HepG2 (cell line): ENCODE data around the gene KIF22.
A peak's percentile ranks its signal among the peaks of the same experiment; 100 is the strongest.

ENCODE experiments used
- EP300 ChIP-seq, 3 experiments: sonication (generic) in 1 of 3; formaldehyde crosslinking in 1 of 3; IDR thresholded peaks; 2 replicates each; pipeline versions ENCODE4 v1.5.1 to v1.6.1; 2011 to 2020; ENCODE audit warnings: low read depth in 2 of 3, low read length in 2 of 3, borderline replicate concordance in 1 of 3, improper control_type of control experiment in 1 of 3, mild to moderate bottlenecking in 1 of 3, missing genetic modification reagents in 1 of 3, moderate library complexity in 1 of 3
- FOXK2 ChIP-seq: fragments of 450-650 bp; IDR thresholded peaks from 2 replicates; pipeline ENCODE4 v1.6.1; 2016
- FOXM1 ChIP-seq: sonication (generic); formaldehyde crosslinking; IDR thresholded peaks from 2 replicates; pipeline ENCODE4 v1.5.0; 2020; ENCODE audit warnings: missing genetic modification reagents
- NFE2L1 ChIP-seq: sonication (generic); formaldehyde crosslinking; IDR thresholded peaks from 2 replicates; pipeline ENCODE4 v1.4.0; 2020; ENCODE audit warnings: missing genetic modification reagents, mild to moderate bottlenecking, borderline replicate concordance
- RAD21 ChIP-seq: fragments of 450-650 bp; formaldehyde crosslinking; IDR thresholded peaks from 2 replicates; pipeline ENCODE4 v1.5.0; 2020; ENCODE audit warnings: mild to moderate bottlenecking
- RNF2 ChIP-seq: fragments of 450-650 bp; conservative IDR thresholded peaks from 2 replicates; pipeline ENCODE4 v1.6.1; 2016; ENCODE audit warnings: low read depth
- SRSF4 ChIP-seq: fragments of 200-400 bp; formaldehyde crosslinking; IDR thresholded peaks from one replicate; pipeline ENCODE4 v1.6.1; 2018; ENCODE audit warnings: mild to moderate bottlenecking, low read depth, low read length, moderate library complexity; ENCODE audit not compliant: poor library complexity, severe bottlenecking
- STAT5B ChIP-seq: sonication (generic); formaldehyde crosslinking; IDR thresholded peaks from 2 replicates; pipeline ENCODE4 v1.4.0; 2020; ENCODE audit warnings: missing genetic modification reagents
- TBX3 ChIP-seq: fragments of 450-650 bp; IDR thresholded peaks from 2 replicates; pipeline ENCODE4 v1.6.1; 2017; ENCODE audit warnings: antibody characterized with exemption, mild to moderate bottlenecking, inconsistent platforms, borderline replicate concordance
- ZNF121 ChIP-seq: sonication (generic); formaldehyde crosslinking; IDR thresholded peaks from 2 replicates; pipeline ENCODE4 v1.5.0; 2020; ENCODE audit warnings: mild to moderate bottlenecking, missing genetic modification reagents
- TF ChIP-seq, protein P1 (sequence below): sonication (generic); formaldehyde crosslinking; IDR thresholded peaks from 2 replicates; pipeline ENCODE4 v1.5.0; 2020; ENCODE audit warnings: mild to moderate bottlenecking, missing genetic modification reagents, moderate library complexity
- TF ChIP-seq, protein P2 (sequence below): sonication (generic); formaldehyde crosslinking; conservative IDR thresholded peaks from 2 replicates; pipeline ENCODE4 v1.4.0; 2020; ENCODE audit warnings: missing genetic modification reagents
- TF ChIP-seq, protein P3 (sequence below): sonication (generic); formaldehyde crosslinking; conservative IDR thresholded peaks from 2 replicates; pipeline ENCODE4 v1.8.0; 2022; ENCODE audit warnings: low read depth, missing genetic modification reagents

DNA sequence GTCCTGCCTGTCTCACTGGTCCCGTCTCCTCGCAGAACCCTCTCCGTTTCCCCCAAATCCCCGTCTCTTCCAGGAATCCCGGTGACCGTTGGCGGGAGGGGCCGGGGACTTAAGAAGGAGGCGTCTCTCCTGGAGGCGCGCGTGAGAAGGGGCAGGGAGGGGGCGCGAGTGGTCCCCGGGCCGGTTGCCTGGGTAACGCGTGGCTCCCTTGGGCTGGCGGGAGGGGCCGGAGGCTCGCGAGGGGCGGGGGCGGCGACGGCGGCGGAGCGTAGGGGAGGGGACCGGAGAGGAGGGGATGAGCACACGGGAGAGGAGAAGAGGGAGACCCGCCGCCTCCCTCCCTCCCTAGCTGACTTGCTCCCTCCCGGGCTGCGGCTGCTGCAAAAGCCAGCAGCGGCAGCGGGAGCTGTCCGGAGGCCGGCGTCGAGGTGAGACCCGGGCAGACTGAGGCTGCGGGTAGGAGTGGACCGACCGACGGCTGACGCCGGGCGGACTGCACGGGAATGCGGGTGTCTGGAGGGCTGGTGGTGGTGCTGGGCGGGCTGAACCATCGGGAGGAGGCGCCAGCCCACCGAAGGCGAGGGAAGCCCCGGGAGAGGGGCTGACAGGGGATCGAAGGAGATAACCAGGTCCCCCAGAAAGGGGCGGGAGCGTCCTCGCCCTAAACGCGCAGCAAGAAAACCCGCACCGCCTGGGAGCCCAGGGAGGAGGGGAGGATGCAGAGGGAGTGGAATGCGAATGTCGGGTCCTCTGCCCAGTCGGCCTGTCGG is 21.5 kb downstream of the KIF22 start, which contains the start of gene PRRT2:
- TF ChIP-seq STAT5B (CRISPR knock-in tag) (no peak), FOXM1 (no peak), NFE2L1 (no peak), SRSF4 (no peak), RNF2 (no peak), ZNF121 (no peak), EP300 (IDR thresholded peaks at IDR 0.05; ENCODE audit: low read depth in 2 of 2, low read length in 2 of 2) (no peak), EP300 (CRISPR knock-in tag; IDR thresholded peaks at IDR 0.05; ENCODE audit: borderline replicate concordance) (no peak), RAD21 (CRISPR knock-in tag) (no peak), FOXK2 (no peak), TBX3 (no peak)
- TF ChIP-seq, protein P1, sequence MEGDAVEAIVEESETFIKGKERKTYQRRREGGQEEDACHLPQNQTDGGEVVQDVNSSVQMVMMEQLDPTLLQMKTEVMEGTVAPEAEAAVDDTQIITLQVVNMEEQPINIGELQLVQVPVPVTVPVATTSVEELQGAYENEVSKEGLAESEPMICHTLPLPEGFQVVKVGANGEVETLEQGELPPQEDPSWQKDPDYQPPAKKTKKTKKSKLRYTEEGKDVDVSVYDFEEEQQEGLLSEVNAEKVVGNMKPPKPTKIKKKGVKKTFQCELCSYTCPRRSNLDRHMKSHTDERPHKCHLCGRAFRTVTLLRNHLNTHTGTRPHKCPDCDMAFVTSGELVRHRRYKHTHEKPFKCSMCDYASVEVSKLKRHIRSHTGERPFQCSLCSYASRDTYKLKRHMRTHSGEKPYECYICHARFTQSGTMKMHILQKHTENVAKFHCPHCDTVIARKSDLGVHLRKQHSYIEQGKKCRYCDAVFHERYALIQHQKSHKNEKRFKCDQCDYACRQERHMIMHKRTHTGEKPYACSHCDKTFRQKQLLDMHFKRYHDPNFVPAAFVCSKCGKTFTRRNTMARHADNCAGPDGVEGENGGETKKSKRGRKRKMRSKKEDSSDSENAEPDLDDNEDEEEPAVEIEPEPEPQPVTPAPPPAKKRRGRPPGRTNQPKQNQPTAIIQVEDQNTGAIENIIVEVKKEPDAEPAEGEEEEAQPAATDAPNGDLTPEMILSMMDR, result peak; percentile 20
- TF ChIP-seq, protein P2, sequence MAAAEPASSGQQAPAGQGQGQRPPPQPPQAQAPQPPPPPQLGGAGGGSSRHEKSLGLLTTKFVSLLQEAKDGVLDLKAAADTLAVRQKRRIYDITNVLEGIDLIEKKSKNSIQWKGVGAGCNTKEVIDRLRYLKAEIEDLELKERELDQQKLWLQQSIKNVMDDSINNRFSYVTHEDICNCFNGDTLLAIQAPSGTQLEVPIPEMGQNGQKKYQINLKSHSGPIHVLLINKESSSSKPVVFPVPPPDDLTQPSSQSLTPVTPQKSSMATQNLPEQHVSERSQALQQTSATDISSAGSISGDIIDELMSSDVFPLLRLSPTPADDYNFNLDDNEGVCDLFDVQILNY (CRISPR knock-in tag), result 0 out of 2 replicates have a peak, but pooled peaks have one; percentile 16
- TF ChIP-seq, protein P3, sequence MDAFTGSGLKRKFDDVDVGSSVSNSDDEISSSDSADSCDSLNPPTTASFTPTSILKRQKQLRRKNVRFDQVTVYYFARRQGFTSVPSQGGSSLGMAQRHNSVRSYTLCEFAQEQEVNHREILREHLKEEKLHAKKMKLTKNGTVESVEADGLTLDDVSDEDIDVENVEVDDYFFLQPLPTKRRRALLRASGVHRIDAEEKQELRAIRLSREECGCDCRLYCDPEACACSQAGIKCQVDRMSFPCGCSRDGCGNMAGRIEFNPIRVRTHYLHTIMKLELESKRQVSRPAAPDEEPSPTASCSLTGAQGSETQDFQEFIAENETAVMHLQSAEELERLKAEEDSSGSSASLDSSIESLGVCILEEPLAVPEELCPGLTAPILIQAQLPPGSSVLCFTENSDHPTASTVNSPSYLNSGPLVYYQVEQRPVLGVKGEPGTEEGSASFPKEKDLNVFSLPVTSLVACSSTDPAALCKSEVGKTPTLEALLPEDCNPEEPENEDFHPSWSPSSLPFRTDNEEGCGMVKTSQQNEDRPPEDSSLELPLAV (CRISPR knock-in tag), result no peak
